GM15510 (cell line): ENCODE measurements around the gene SNAP47.

Experiments
- POLR2A ChIP-seq: IDR thresholded peaks from 3 replicates; pipeline ENCODE4 v1.6.1; 2011; ENCODE audit warnings: borderline replicate concordance; ENCODE audit not compliant: insufficient read length; ENCODE audit errors: extremely low read depth

SNAP47 gene

DNA sequence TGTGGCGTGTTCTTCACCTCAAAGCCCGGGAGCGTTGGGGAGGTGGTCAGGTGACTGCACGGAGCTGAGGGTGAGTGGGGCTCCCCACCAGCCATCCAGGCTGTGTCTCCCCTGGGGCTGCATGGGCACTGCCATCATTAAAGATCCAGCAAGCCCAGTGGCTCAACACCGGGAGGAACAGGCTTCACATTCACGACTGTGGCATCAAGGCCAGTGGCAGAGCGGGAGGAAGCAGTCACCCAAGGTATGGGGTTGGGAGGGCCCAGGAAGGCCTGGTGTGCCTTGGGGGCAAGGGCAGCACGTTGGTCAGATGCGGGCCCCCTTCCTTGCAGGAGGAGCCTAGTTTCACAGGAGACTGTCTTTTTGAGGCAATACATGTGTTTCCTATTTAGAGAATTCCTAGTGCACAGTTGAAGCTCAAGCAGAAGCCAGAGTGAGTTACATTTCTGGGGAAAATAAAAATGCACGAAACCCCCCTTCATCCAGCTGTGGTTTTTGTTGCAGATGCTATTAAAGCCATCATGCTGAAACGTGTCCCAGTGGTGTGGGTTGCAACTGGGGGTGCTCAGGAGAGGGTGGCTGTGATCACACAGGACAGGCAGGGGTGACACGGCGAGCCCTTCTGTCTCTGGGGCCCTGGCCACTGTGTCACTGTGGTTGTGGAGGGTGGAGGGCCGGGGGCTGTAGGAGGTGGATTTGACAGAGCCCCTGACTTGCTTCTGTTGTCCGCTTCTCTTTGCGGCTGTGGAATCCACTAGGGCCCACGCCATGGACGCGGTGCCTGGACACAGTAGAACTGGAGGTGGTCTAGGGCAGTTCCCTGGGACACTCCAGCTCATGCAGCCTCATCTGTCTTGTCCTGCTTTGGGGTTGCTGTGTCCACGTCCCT is 34.1 kb downstream of the SNAP47 start:
- no peak for TF ChIP-seq POLR2A

DNA sequence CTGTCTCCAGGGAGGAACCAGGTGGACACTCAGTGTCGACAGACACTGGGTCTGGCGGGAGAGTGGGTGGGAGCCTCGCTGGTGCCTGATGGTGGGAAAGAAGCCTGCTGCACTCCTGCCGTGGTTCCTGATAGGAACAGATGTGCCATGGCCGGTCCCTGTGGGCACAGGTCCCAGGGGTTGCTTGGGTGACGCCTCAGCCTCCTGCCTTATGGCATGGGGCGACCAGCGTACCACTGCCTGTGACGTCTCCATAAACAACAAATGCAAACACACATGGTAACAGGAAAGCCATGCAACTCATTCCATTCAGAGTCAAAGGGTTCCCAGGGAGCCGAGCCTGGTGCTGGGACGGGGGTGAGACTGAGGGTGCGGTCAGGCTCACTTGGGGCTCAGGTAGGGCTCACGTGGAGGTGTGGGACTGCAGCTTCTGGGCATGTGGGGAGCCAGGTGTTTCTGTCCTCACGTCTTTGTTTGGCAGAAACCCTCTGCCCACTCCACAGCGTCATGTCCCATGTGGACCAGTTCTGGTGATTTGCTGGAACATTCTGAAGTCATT is 34.8 kb downstream of the SNAP47 start:
- TF ChIP-seq POLR2A = no peak

GRCh38 chr1:227770812-227771211 is 35.6 kb downstream of the SNAP47 start:
- no peak for TF ChIP-seq POLR2A

DNA sequence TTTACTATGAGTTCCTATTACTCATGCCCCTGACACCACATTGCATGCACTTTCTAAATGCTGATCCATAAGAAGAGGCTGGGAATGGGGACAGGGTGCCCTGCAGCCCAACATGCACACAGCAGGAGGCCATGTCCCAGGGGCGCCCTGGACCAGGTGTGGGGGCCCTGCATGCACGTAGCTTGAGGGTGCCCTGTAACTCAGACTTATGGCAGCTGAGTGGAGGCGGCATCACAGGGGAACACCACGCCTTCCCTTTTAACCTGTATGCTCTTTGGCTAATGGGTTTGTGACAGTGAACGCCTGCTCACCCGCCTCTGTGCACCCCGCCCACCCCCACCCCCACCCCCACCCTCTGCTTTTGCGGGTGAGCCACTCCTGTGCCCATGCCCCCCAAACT is 36.1 kb downstream of the SNAP47 start:
- no peak for TF ChIP-seq POLR2A

GRCh38 chr1:227771771-227772170 is 36.5 kb downstream of the SNAP47 start:
- no peak for TF ChIP-seq POLR2A

- no peak for TF ChIP-seq POLR2A
Observed at GRCh38 chr1:227773558-227773957, 38.3 kb downstream of the SNAP47 start.

- no peak for TF ChIP-seq POLR2A
Observed at GRCh38 chr1:227774051-227774731, 39.0 kb downstream of the SNAP47 start.

DNA sequence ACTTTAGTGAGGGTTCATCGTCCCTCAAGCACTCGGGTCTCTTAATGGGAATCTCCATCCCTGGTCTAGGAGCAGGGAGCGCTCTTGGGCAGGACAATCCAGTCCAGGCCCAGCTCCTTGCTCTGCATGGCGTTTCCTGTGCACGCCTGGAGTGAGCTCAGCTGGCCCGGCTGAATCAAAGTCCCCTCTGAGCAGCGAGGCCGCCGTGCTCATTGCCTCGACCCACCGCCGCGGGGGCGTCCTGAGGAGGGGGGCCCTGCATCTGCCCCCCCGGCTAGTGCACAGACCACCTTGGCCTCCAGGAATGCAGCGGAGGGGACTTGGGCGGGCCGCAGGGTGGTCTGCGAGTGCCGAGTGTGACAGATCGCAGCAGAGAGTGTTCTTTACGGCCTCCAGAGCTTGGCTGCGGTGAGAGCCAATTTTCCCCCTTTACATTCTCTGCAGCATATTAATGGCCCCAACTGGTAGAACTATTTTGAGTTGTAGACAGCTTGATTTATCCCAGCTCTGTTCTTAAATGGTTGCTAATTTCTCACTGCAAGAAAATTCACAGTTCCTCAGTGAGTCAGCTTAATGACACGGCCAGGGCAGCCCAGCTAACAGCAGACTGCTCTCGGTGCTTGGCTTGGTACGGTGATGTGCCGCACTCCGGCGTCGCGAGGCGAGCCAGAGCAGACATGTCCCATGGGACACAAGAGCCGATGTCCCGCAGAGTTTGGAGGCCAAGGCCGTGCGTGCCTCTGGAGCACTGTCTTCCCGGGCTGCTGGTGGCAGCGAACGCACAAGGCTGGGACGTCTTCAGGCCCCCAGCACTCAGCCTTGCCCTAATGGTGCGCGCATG is 39.8 kb downstream of the SNAP47 start:
- no peak for TF ChIP-seq POLR2A

GRCh38 chr1:227775841-227776240 is 40.6 kb downstream of the SNAP47 start:
- TF ChIP-seq POLR2A = no peak

GRCh38 chr1:227776331-227776771 is 41.1 kb downstream of the SNAP47 start:
- no peak for TF ChIP-seq POLR2A

- no peak for TF ChIP-seq POLR2A
Observed at GRCh38 chr1:227777156-227777555, 41.9 kb downstream of the SNAP47 start.

DNA sequence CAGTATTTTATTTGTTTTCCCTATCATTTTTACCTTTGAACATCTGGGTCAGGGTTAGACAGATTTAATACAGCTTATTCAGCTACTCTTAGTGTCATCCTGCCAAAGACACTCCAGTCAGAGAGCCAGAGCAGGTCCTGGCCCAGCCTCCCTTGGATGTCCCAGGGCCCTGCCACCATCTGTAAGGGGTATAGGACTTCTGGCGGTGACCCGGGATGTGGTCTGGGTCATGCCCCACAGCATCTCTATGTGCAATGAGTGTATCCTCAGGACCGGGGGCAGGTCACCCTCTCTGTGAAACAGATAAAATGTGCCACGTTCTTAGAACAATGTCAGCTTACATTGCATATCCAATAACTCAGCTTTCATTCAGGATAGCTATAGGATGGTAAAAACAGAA is 42.4 kb downstream of the SNAP47 start:
- no peak for TF ChIP-seq POLR2A

DNA sequence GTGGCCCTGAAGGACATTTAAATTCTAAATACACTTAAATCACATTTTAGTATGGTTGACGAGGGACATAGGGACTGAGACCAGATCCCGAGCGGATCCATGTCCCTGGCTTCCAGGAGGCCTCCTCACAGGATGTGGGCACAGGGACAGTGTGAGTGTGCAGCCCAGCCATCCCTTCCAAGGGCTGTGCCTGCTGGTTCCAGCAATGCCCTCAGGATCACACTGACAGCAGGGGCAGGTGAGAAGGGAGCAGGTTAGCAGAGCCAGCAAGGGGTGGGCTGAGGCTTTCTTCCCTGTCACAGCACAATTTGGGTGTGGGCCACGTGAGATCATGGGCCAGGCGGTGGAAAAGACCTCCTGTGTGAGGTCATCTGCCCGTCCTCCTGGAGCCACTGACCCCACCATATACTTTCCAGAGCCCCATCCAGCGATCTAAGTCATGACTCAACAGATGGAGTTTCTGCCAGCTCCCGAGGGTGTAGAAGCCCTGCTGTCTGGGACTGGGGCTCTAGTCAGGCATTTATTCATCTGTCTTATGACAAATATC is 43.2 kb downstream of the SNAP47 start:
- no peak for TF ChIP-seq POLR2A

DNA sequence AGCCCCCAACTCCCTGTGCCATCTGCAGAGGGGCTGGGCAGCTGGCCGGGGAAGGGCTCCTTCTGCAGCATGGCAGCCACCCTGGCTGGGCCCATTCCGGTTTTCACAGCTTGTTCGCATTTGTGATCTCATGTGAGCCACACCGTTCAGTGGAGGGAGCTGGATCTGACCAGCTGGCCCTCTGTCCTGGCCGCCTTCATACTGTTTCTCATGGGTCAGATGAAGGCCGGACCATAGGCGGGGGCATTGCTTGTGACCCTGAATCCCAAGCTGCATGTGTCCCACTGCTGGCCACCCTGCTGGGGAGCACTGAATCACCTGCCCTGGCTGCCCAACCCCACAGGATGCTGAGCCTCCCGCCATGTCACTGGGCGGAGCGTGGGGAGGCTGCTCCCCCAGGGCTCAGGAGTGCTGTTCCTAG is 43.8 kb downstream of the SNAP47 start:
- no peak for TF ChIP-seq POLR2A

DNA sequence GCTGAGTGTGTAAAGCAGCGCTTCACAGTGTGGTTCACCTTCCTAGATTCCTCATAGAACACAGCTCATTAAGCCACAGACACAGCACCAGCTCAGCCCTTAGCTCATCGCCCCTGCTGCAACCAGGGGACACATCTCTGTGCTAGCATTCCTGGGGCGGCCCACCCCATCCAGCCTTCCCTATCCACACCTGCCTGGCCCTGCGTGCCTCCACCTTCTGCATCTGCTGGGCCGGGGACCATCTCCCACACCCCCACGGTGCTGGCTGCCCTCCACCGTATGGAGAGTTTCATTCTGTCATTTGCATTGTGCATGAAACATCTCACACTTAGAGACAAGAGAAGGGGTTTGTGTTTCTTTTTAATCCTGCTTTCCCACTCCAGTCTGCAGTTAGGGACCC is 44.5 kb downstream of the SNAP47 start:
- no peak for TF ChIP-seq POLR2A
